SU-DHL-6 (cell line): Measurements from ENCODE around the gene TMEM109.

ENCODE experiments used
- H2AFZ ChIP-seq: fragments of 200-600 bp; sonication (generic); 2 replicates; pipeline ENCODE4 v1.6.1; 2014; ENCODE audit warnings: low read depth, mild to moderate bottlenecking, moderate library complexity, mixed read lengths, antibody characterized with exemption, low read length; ENCODE audit not compliant: severe bottlenecking
- H3F3A ChIP-seq: fragments of 200-600 bp; shearing (Covaris generic); 2 replicates; pipeline ENCODE4 v1.6.0; 2016; ENCODE audit warnings: antibody characterized with exemption, mild to moderate bottlenecking; ENCODE audit not compliant: insufficient read depth
- H3K27ac ChIP-seq: fragments of 200-600 bp; sonication (generic); 2 replicates; pipeline ENCODE4 v1.5.1; 2016; ENCODE audit warnings: low read depth, mild to moderate bottlenecking, low read length, moderate library complexity, mixed read lengths
- H3K27me3 ChIP-seq: fragments of 200-600 bp; sonication (generic), shearing (Covaris generic); 2 replicates; pipeline ENCODE4 v1.6.0; 2014; ENCODE audit warnings: mild to moderate bottlenecking, low read length
- H3K36me3 ChIP-seq: fragments of 200-600 bp; sonication (generic); 2 replicates; pipeline ENCODE4 v1.6.1; 2014; ENCODE audit warnings: mild to moderate bottlenecking, low read length, mixed read lengths
- H3K4me2 ChIP-seq: fragments of 300-600, 200-600 bp; shearing (Covaris generic), sonication (generic); 2 replicates; pipeline ENCODE4 v1.6.0; 2014; ENCODE audit warnings: low read length, low read depth, mild to moderate bottlenecking; ENCODE audit not compliant: poor library complexity, severe bottlenecking
- H3K4me3 ChIP-seq: fragments of 200-600 bp; sonication (generic); 2 replicates; pipeline ENCODE4 v1.5.1; 2014; ENCODE audit warnings: antibody characterized with exemption, low read length, mild to moderate bottlenecking, mixed read lengths; ENCODE audit not compliant: insufficient read depth, poor library complexity, severe bottlenecking
- H3K79me2 ChIP-seq: fragments of 200-600 bp; sonication (generic); 2 replicates; pipeline ENCODE4 v1.6.1; 2014; ENCODE audit warnings: mild to moderate bottlenecking, low read length, moderate library complexity; ENCODE audit not compliant: insufficient read depth
- H3K9ac ChIP-seq: fragments of 200-600 bp; sonication (generic); 2 replicates; pipeline ENCODE4 v1.7.0; 2014; ENCODE audit warnings: mild to moderate bottlenecking, low read length
- H3K9me2 ChIP-seq: fragments of 200-600 bp; sonication (generic); replicated peaks from 2 replicates; pipeline ENCODE4 v1.6.1; 2014; ENCODE audit warnings: low read length; ENCODE audit not compliant: insufficient read depth
- H3K9me3 ChIP-seq: fragments of 200-600 bp; sonication (generic); 2 replicates; pipeline ENCODE4 v1.6.1; 2014; ENCODE audit warnings: low read length, mixed read lengths; ENCODE audit not compliant: insufficient read depth
- H4K20me1 ChIP-seq: fragments of 200-600 bp; sonication (generic); 2 replicates; pipeline ENCODE4 v1.6.1; 2014; ENCODE audit warnings: low read depth, mild to moderate bottlenecking, antibody characterized with exemption, low read length, moderate library complexity, mixed read lengths
- CTCF ChIP-seq: fragments of 200-600 bp; sonication (generic); IDR thresholded peaks from one replicate; pipeline ENCODE4 v1.5.1; 2017; ENCODE audit warnings: antibody characterized with exemption, mild to moderate bottlenecking, low read length, moderate library complexity; ENCODE audit not compliant: insufficient read depth, poor library complexity, severe bottlenecking
- EZH2phosphoT487 ChIP-seq: fragments of 200-600 bp; sonication (generic), shearing (Covaris generic); conservative IDR thresholded peaks from 2 replicates; pipeline ENCODE4 v1.6.1; 2018; ENCODE audit warnings: mild to moderate bottlenecking, antibody characterized with exemption, low read length, moderate library complexity, mixed read lengths

Gene TMEM109

DNA sequence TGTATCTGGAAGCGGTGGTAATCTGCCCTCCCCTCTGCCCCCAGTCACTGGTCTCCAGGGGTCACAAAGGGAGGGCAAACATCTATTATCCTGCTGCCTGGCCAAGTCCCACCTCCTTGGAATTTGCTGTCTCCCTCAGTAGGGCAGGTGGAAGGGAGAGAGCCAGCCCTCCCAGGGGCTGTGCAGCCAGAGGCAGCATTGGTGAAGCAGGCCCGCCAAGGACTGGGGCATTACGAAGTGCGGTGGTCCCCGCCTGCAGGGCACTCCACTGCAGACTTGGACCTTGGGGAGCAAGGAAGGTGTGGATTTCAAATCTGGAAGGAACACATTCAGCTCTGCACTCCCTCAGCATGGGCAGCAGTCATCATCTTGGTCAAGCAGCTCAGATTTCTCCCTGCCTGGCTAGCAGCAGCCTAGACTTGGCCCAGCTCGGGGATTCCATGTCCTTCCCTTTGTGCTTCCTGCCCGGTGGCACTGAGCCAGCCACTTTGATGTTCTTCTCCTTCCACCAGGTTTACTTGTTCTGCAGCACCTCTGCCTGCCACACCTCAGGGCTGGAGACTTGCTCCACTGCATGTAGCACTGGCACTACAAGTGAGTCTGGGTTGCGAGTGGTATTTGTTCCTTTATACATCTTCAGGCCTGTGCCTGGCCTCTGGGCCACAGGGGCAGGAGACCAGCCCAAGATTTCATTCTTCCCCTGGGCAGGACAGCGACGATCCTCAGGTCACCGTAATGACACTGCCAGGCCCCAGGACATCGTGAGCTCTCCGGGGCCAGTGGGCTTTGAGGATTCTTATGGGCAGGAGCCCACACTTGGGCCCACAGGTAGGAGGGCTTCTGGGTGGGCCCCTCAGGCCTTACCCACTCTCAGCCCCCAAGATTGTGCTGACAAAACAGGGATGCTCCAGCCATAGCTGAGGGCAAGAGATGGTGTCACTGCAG lies 39.3 kb upstream of the TMEM109 start:
- Histone ChIP-seq H3K27ac (no peak overlapping the region), H2AFZ (no peak overlapping the region), H3K36me3 (no peaks in the 10 kb centered on the region; the same call in 1 of the 2 replicates), H3K4me2 (no peak overlapping the region), H3K9me3 (no peaks in the 10 kb centered on the region), H3K9ac (no peak overlapping the region), H3K4me3 (no peak overlapping the region), H3K9me2 (no peaks in the 10 kb centered on the region), H4K20me1 (no peaks in the 10 kb centered on the region), H3K79me2 (no peaks in the 10 kb centered on the region), H3F3A (no peaks in the 10 kb centered on the region), H3K27me3 (no peaks in the 10 kb centered on the region)
- TF ChIP-seq CTCF (no peak), EZH2phosphoT487 (no peak)

GRCh38 chr11:60875366-60876167 lies 38.4 kb upstream of the TMEM109 start:
- no peaks in the 10 kb centered on the region for H3K27me3 ChIP-seq
- no peaks in the 10 kb centered on the region for H3F3A ChIP-seq
- H3K9ac ChIP-seq: no peak overlapping the region
- H3K27ac ChIP-seq: no peak overlapping the region
- no peaks in the 10 kb centered on the region for H3K9me3 ChIP-seq
- no peaks in the 10 kb centered on the region for H3K79me2 ChIP-seq
- H3K9me2 ChIP-seq: no peaks in the 10 kb centered on the region
- no peak overlapping the region for H3K4me3 ChIP-seq
- H3K4me2 ChIP-seq: no peak overlapping the region
- no peaks in the 10 kb centered on the region; the same call in 1 of the 2 replicates for H3K36me3 ChIP-seq
- no peaks in the 10 kb centered on the region for H4K20me1 ChIP-seq
- no peak overlapping the region for H2AFZ ChIP-seq
- TF ChIP-seq CTCF (no peak), EZH2phosphoT487 (no peak)

GRCh38 chr11:60876168-60876485 lies 37.8 kb upstream of the TMEM109 start:
- TF ChIP-seq CTCF (no peak), EZH2phosphoT487 (no peak)
- H2AFZ ChIP-seq: no peak overlapping the region
- no peaks in the 10 kb centered on the region for H3K79me2 ChIP-seq
- no peak overlapping the region for H3K4me3 ChIP-seq
- no peak overlapping the region for H3K27ac ChIP-seq
- H3K9me2 ChIP-seq: no peaks in the 10 kb centered on the region
- no peak overlapping the region for H3K4me2 ChIP-seq
- H3F3A ChIP-seq: no peaks in the 10 kb centered on the region
- no peaks in the 10 kb centered on the region for H3K9me3 ChIP-seq
- H4K20me1 ChIP-seq: no peaks in the 10 kb centered on the region
- H3K9ac ChIP-seq: no peak overlapping the region
- H3K36me3 ChIP-seq: no peaks in the 10 kb centered on the region; the same call in 1 of the 2 replicates
- no peaks in the 10 kb centered on the region for H3K27me3 ChIP-seq
